K562 (cell line): Measurements from ENCODE around the gene ZNF385D. TPM values are rescaled to one million over a fixed set of nuclear protein-coding genes. Genes with fewer than 3 reads are reported as not detected.

Experiments used
- ATAC-seq: fragments of 200-7000 bp; cut with Tn5 transposase; 3 replicates; pipeline ENCODE4 v1.9.1; 2020; ENCODE audit warnings: moderate library complexity
- BruUV-seq: library from RNA; stranded (reverse); fragments of 400-500 nt; replicated peaks from 2 replicates; lab custom pipeline; 2021; lab: Mats Ljungman, UMichigan
- CTCF ChIA-PET: fragments of 300-600 bp; formaldehyde crosslinking; extraction: SDS; loops from one replicate; lab custom pipeline; 2021; ENCODE audit warnings: low intra/inter-chr PET ratio; lab: Yijun Ruan, JAX
- POLR2A ChIA-PET: fragments of 300-600, 350-650 bp; sonication (Branson Sonifier 250); formaldehyde crosslinking; extraction: SDS; loops from one replicate; lab custom pipeline; 2021; ENCODE audit warnings: antibody characterized with exemption, inconsistent platforms; lab: Yijun Ruan, JAX
- DNase-seq, 4 experiments: peaks; one replicate each; pipeline versions ENCODE4 v3.0.0 to v3.0.0-alpha.2; 2011 to 2018; ENCODE audit warnings: low spot score in 3 of 4, mixed read lengths in 3 of 4; ENCODE audit errors: extremely low read depth in 1 of 4
- FAIRE-seq: peaks from 2 replicates; lab custom pipeline; 2011; peaks lifted over from hg19 to GRCh38; lab: Jason Lieb, UNC
- H2AFZ ChIP-seq: 2 replicates; pipeline ENCODE4 v1.6.0; 2011; ENCODE audit warnings: low read depth, low read length, control low read depth, inconsistent platforms
- H3K27ac ChIP-seq: fragments of 200-600 bp; 3 replicates; pipeline ENCODE4 v1.8.0; 2011; ENCODE audit warnings: low read depth, mild to moderate bottlenecking, control low read depth, inconsistent platforms, low read length, moderate library complexity, mixed read lengths; ENCODE audit errors: extremely low read depth
- H3K27me3 ChIP-seq, 2 experiments: fragments of 300-600 bp in 1 of 2; 2 replicates in 1 of 2; 3 replicates in 1 of 2; pipeline versions ENCODE4 v1.6.0 to v1.8.0; 2011; ENCODE audit warnings: inconsistent platforms in 2 of 2, low read length in 2 of 2, mild to moderate bottlenecking in 1 of 2, mixed read lengths in 1 of 2, moderate library complexity in 1 of 2; ENCODE audit not compliant: control insufficient read depth in 2 of 2, insufficient read depth in 2 of 2
- H3K36me3 ChIP-seq: fragments of 300-600 bp; 3 replicates; pipeline ENCODE4 v1.8.0; 2011; ENCODE audit warnings: mild to moderate bottlenecking, low read length, inconsistent platforms; ENCODE audit not compliant: control insufficient read depth, insufficient read depth
- H3K4me1 ChIP-seq, 2 experiments: fragments of 200-600 bp in 1 of 2; replicated peaks in 1 of 2; 2 replicates in 1 of 2; 3 replicates in 1 of 2; pipeline versions ENCODE4 v1.5.1 to v1.8.0; 2011; ENCODE audit warnings: inconsistent platforms in 2 of 2, low read length in 2 of 2, mild to moderate bottlenecking in 1 of 2, mixed read lengths in 1 of 2, moderate library complexity in 1 of 2; ENCODE audit not compliant: control insufficient read depth in 2 of 2, insufficient read depth in 2 of 2
- H3K4me2 ChIP-seq: 2 replicates; pipeline ENCODE4 v1.6.1; 2011; ENCODE audit warnings: low read length, control low read depth, inconsistent platforms, mixed read lengths; ENCODE audit not compliant: insufficient read depth
- H3K4me3 ChIP-seq: fragments of 200-600 bp; sonication (generic), shearing (Covaris generic); 2 replicates; pipeline ENCODE4 v1.5.1; 2016; ENCODE audit warnings: control low read depth, inconsistent platforms
- H3K79me2 ChIP-seq: fragments of 200-600 bp; 3 replicates; pipeline ENCODE4 v1.8.0; 2011; ENCODE audit warnings: low read length, inconsistent platforms; ENCODE audit not compliant: control insufficient read depth, insufficient read depth
- H3K9ac ChIP-seq, 2 experiments: 2 replicates each; pipeline versions ENCODE4 v1.6.0 to v1.6.1; 2011; ENCODE audit warnings: low read depth in 2 of 2, low read length in 2 of 2, control low read depth in 1 of 2, inconsistent platforms in 1 of 2, mild to moderate bottlenecking in 1 of 2, mixed read lengths in 1 of 2; ENCODE audit not compliant: insufficient read depth in 1 of 2
- H3K9me1 ChIP-seq: one replicate; pipeline ENCODE4 v1.6.0; 2011; ENCODE audit warnings: inconsistent platforms, mild to moderate bottlenecking, low read length, moderate library complexity; ENCODE audit not compliant: control insufficient read depth, insufficient read depth
- H3K9me3 ChIP-seq: replicated peaks from 2 replicates; pipeline ENCODE4 v1.5.1; 2011; ENCODE audit warnings: low read depth, low read length, inconsistent platforms; ENCODE audit not compliant: control insufficient read depth, insufficient read depth
- H4K20me1 ChIP-seq: replicated peaks from 2 replicates; pipeline ENCODE4 v1.6.1; 2011; ENCODE audit warnings: low read length, inconsistent platforms, mixed read lengths; ENCODE audit not compliant: control insufficient read depth, insufficient read depth
- ARHGAP35 ChIP-seq: fragments of 450-650 bp; IDR thresholded peaks from 2 replicates; pipeline ENCODE4 v1.6.1; 2018; ENCODE audit not compliant: partially characterized antibody
- CXXC5 ChIP-seq: fragments of 250-450 bp; sonication (Bioruptor Pico); IDR thresholded peaks from 2 replicates; pipeline ENCODE4 v1.8.0; 2022; ENCODE audit warnings: inconsistent platforms, mild to moderate bottlenecking, moderate library complexity
- ESRRB ChIP-seq: fragments of 250-450 bp; sonication (Bioruptor Pico); IDR thresholded peaks from 2 replicates; pipeline ENCODE4 v1.5.0; 2020; ENCODE audit warnings: mild to moderate bottlenecking, moderate library complexity, borderline replicate concordance
- ETS2 ChIP-seq: IDR thresholded peaks from 2 replicates; pipeline ENCODE4 v1.6.1; 2016; ENCODE audit warnings: borderline replicate concordance, missing genetic modification characterization, mild to moderate bottlenecking, moderate library complexity, missing compliant biosample characterization; ENCODE audit not compliant: poor library complexity, severe bottlenecking
- GATAD2B ChIP-seq: fragments of 450-650 bp; IDR thresholded peaks from 2 replicates; pipeline ENCODE4 v1.6.1; 2017; ENCODE audit warnings: mild to moderate bottlenecking, borderline replicate concordance
- KAT8 ChIP-seq: fragments of 450-650 bp; IDR thresholded peaks from 2 replicates; pipeline ENCODE4 v1.6.1; 2016; ENCODE audit warnings: low read depth, mild to moderate bottlenecking
- KDM5B ChIP-seq: fragments of 200-600 bp; sonication (generic); IDR thresholded peaks from 2 replicates; pipeline ENCODE4 v1.6.1; 2012; ENCODE audit warnings: low read depth, mild to moderate bottlenecking, moderate library complexity, low read length, control low read depth, inconsistent platforms; ENCODE audit not compliant: insufficient replicate concordance
- KLF13 ChIP-seq: fragments of 450-650 bp; IDR thresholded peaks from 2 replicates; pipeline ENCODE4 v1.6.1; 2016; ENCODE audit warnings: missing genetic modification characterization, low read depth, mild to moderate bottlenecking, missing compliant biosample characterization, moderate library complexity, borderline replicate concordance
- OTX1 ChIP-seq: fragments of 450-650 bp; formaldehyde crosslinking; IDR thresholded peaks from 2 replicates; pipeline ENCODE4 v1.4.0; 2022; ENCODE audit warnings: mild to moderate bottlenecking
- PHB2 ChIP-seq: fragments of 450-650 bp; IDR thresholded peaks from 2 replicates; pipeline ENCODE4 v1.6.1; 2017; ENCODE audit warnings: low read depth
- SMAD2 ChIP-seq: fragments of 150-350 bp; IDR thresholded peaks from 2 replicates; pipeline ENCODE4 v1.6.1; 2014; ENCODE audit warnings: low read depth, mild to moderate bottlenecking, low read length
- ZNF124 ChIP-seq: sonication (generic); formaldehyde crosslinking; IDR thresholded peaks from 2 replicates; pipeline ENCODE4 v1.8.1; 2022; ENCODE audit warnings: missing genetic modification reagents
- ZNF212 ChIP-seq: fragments of 450-650 bp; formaldehyde crosslinking; IDR thresholded peaks from 2 replicates; pipeline ENCODE4 v1.4.0; 2020; ENCODE audit warnings: mild to moderate bottlenecking
- ZNF561 ChIP-seq: fragments of 450-650 bp; formaldehyde crosslinking; conservative IDR thresholded peaks from 2 replicates; pipeline ENCODE4 v1.4.0; 2020; ENCODE audit warnings: mild to moderate bottlenecking, moderate library complexity
- WGBS: fragments of 100-300 bp; shearing (Covaris generic); methylation state at CpG from one replicate; pipeline ENCODE4 v1.1.6; 2016; ENCODE audit warnings: low coverage, mixed read lengths; ENCODE audit not compliant: insufficient coverage; ENCODE audit errors: missing lambda C conversion rate; 5-methylcytosine and 5-hydroxymethylcytosine counted together
- in situ Hi-C: fragments of 300-500 bp; cut with MboI; formaldehyde crosslinking; loops from 4 replicates; pipeline ENCODE4 v1.15.0; 2018; ENCODE audit warnings: inconsistent platforms, mixed read lengths
- intact Hi-C: fragments of 100-400 bp; cut with micrococcal nuclease; formaldehyde crosslinking; loops from 2 replicates; pipeline ENCODE4 v1.14.2; 2022
- polyA plus RNA-seq, 8 experiments: library from polyadenylated mRNA; depleted of rRNA in 4 of 8; stranded (reverse) in 5 of 8; unstranded in 3 of 8; fragments of >200 nt; fragmentation: Nextera tagmentation in 2 of 8; fragmentation: Illumina TruSeq in 1 of 8; extraction: Ambion mirVana in 2 of 8; extraction: Trizol in 1 of 8; gene quantifications; 2 replicates each; pipeline versions ENCODE4 v1.2.1 to v1.2.3, GENCODE V29; 2011 to 2014; ENCODE audit warnings: inconsistent platforms in 1 of 8, missing spikeins in 1 of 8
- total RNA-seq, 7 experiments: library from RNA; depleted of rRNA in 6 of 7; stranded (reverse); fragments of >200 nt in 6 of 7; fragmentation: Illumina TruSeq in 2 of 7; extraction: Trizol in 2 of 7; gene quantifications; 2 replicates each; pipeline versions ENCODE4 v1.2.1 to v1.2.3, GENCODE V29; 2011 to 2021; ENCODE audit warnings: low replicate concordance in 1 of 7
- TF ChIP-seq, protein P1 (sequence below), 2 experiments: IDR thresholded peaks; 2 replicates each; pipeline ENCODE4 v1.6.1; 2012; ENCODE audit warnings: improper control_type of control experiment in 2 of 2, low read depth in 2 of 2, low read length in 2 of 2, borderline replicate concordance in 1 of 2
- TF ChIP-seq, protein P2 (sequence below): fragments of 200-800 bp; sonication (Bioruptor generic); IDR thresholded peaks from 2 replicates; pipeline ENCODE4 v1.6.1; 2016; ENCODE audit warnings: missing genetic modification characterization, missing compliant biosample characterization

The ZNF385D gene
- total and polyA plus RNA-seq, 9 of the 15 experiments (the other 6 are each of a cell fraction or from before 2014, with no cell fraction given), result 0.14 to 1.7 (median 0.51) TPM

DNA sequence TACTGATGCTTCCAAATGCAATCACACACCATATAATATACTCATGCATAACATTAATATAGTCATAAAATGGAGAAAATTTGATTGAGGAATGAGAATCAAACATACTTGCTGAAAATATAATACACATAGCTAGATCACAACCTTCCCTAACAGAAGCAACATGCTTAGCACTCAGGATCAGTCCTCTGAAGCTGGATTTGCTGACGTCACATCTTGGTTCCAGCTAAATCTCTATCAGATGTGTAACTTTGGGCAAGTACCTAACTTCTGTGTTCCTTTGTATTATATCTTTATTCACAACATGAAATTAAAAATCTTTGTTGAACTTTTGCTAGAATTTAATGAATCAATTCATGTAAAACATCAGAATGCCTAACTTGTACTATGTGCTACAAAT, 263.5 kb downstream of the ZNF385D start:
- Histone ChIP-seq H3K9me1 (no peaks in the 10 kb centered on the region), H3K9ac (no peak overlapping the region), H3K79me2 (no peaks in the 10 kb centered on the region), H3K27me3 (no peaks in the 10 kb centered on the region), H3K36me3 (no peaks in the 10 kb centered on the region), H4K20me1 (no peaks in the 10 kb centered on the region), H3K4me3 (no peak overlapping the region), H3K4me2 (no peak overlapping the region), H2AFZ (no peak overlapping the region), H3K27ac (no peak overlapping the region), H3K9me3 (no peaks in the 10 kb centered on the region; the same call in 1 of the 2 replicates), H3K4me1 (no peaks in the 10 kb centered on the region; a peak in 1 of 5 replicates)
- no TSS peak for BruUV-seq
- no peak for ATAC-seq
- in situ Hi-C loops (no loop called here), intact Hi-C loops (no loop called here)
- WGBS, result 0% methylated on average over 1 of the region's 1 CpG
- FAIRE-seq, result no peak
- no peak for DNase-seq
- POLR2A ChIA-PET, result no interaction called here
- CTCF ChIA-PET, result no interaction called here
- TF ChIP-seq ESRRB (CRISPR knock-in tag), result no peak
- no peak for TF ChIP-seq SMAD2
- no peak for TF ChIP-seq GATAD2B
- TF ChIP-seq KAT8, result no peak
- no peak for TF ChIP-seq ARHGAP35
- TF ChIP-seq PHB2, result no peak
- TF ChIP-seq ZNF124 (CRISPR knock-in tag), result no peak
- TF ChIP-seq CXXC5 (CRISPR knock-in tag), result no peak
- TF ChIP-seq KLF13 (tag), result no peak
- TF ChIP-seq KDM5B, result no peak
- no peak for TF ChIP-seq ETS2
- TF ChIP-seq, protein P1, sequence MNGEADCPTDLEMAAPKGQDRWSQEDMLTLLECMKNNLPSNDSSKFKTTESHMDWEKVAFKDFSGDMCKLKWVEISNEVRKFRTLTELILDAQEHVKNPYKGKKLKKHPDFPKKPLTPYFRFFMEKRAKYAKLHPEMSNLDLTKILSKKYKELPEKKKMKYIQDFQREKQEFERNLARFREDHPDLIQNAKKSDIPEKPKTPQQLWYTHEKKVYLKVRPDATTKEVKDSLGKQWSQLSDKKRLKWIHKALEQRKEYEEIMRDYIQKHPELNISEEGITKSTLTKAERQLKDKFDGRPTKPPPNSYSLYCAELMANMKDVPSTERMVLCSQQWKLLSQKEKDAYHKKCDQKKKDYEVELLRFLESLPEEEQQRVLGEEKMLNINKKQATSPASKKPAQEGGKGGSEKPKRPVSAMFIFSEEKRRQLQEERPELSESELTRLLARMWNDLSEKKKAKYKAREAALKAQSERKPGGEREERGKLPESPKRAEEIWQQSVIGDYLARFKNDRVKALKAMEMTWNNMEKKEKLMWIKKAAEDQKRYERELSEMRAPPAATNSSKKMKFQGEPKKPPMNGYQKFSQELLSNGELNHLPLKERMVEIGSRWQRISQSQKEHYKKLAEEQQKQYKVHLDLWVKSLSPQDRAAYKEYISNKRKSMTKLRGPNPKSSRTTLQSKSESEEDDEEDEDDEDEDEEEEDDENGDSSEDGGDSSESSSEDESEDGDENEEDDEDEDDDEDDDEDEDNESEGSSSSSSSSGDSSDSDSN (IDR thresholded peaks at IDR 0.05; ENCODE audit: borderline replicate concordance in 1 of 2, low read depth in 2 of 2, low read length in 2 of 2), result no peak
- TF ChIP-seq OTX1, result no peak
- TF ChIP-seq, protein P2, sequence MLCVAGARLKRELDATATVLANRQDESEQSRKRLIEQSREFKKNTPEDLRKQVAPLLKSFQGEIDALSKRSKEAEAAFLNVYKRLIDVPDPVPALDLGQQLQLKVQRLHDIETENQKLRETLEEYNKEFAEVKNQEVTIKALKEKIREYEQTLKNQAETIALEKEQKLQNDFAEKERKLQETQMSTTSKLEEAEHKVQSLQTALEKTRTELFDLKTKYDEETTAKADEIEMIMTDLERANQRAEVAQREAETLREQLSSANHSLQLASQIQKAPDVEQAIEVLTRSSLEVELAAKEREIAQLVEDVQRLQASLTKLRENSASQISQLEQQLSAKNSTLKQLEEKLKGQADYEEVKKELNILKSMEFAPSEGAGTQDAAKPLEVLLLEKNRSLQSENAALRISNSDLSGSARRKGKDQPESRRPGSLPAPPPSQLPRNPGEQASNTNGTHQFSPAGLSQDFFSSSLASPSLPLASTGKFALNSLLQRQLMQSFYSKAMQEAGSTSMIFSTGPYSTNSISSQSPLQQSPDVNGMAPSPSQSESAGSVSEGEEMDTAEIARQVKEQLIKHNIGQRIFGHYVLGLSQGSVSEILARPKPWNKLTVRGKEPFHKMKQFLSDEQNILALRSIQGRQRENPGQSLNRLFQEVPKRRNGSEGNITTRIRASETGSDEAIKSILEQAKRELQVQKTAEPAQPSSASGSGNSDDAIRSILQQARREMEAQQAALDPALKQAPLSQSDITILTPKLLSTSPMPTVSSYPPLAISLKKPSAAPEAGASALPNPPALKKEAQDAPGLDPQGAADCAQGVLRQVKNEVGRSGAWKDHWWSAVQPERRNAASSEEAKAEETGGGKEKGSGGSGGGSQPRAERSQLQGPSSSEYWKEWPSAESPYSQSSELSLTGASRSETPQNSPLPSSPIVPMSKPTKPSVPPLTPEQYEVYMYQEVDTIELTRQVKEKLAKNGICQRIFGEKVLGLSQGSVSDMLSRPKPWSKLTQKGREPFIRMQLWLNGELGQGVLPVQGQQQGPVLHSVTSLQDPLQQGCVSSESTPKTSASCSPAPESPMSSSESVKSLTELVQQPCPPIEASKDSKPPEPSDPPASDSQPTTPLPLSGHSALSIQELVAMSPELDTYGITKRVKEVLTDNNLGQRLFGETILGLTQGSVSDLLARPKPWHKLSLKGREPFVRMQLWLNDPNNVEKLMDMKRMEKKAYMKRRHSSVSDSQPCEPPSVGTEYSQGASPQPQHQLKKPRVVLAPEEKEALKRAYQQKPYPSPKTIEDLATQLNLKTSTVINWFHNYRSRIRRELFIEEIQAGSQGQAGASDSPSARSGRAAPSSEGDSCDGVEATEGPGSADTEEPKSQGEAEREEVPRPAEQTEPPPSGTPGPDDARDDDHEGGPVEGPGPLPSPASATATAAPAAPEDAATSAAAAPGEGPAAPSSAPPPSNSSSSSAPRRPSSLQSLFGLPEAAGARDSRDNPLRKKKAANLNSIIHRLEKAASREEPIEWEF (CRISPR knock-in tag), result no peak
- no peak for TF ChIP-seq ZNF212 (CRISPR knock-in tag)
- no peak for TF ChIP-seq ZNF561 (CRISPR knock-in tag)
